Thoracic aorta (tissue), 2 donors: ENCODE results near the gene PTPRB. TPM values are rescaled to one million over a fixed set of nuclear protein-coding genes. Genes with fewer than 3 reads are reported as not detected.
A peak's percentile ranks its signal among the peaks of the same experiment; 100 is the strongest.

Experiments used
- ATAC-seq: fragments of 150-250 bp; one replicate; pipeline ENCODE4 v1.8.0; 2017; ENCODE audit warnings: low read depth; ENCODE audit not compliant: insufficient number of reproducible peaks, low FRiP score
- DNase-seq: peaks from one replicate; pipeline ENCODE4 v3.0.0-alpha.2; 2020; ENCODE audit warnings: low spot score
- H3K27ac ChIP-seq, 2 donors: fragments of 200-600 bp; sonication (generic); 1 replicate in 1 of 2; 2 replicates in 1 of 2; pipeline ENCODE4 v1.5.1; 2016; ENCODE audit warnings: mild to moderate bottlenecking in 2 of 2, moderate library complexity in 2 of 2
- H3K27me3 ChIP-seq: fragments of 200-600 bp; sonication (generic); replicated peaks from 2 replicates; pipeline ENCODE4 v1.6.0; 2016; ENCODE audit warnings: mild to moderate bottlenecking; ENCODE audit not compliant: insufficient read depth
- H3K36me3 ChIP-seq: fragments of 200-600 bp; sonication (generic); one replicate; pipeline ENCODE4 v1.5.1; 2016
- H3K4me1 ChIP-seq, 2 donors: fragments of 200-600 bp; sonication (generic); 1 replicate in 1 of 2; 2 replicates in 1 of 2; pipeline versions ENCODE4 v1.5.1 to v1.6.0; 2016; ENCODE audit warnings: low read depth in 2 of 2, mild to moderate bottlenecking in 1 of 2; ENCODE audit not compliant: control insufficient read depth in 1 of 2
- H3K4me3 ChIP-seq: fragments of 200-600 bp; sonication (generic); 2 replicates; pipeline ENCODE4 v1.5.1; 2016; ENCODE audit warnings: mild to moderate bottlenecking
- H3K9me3 ChIP-seq: fragments of 200-600 bp; sonication (generic); 2 replicates; pipeline ENCODE4 v1.5.1; 2016
- total RNA-seq, 2 donors: library from RNA; depleted of rRNA; stranded (reverse); fragments of >200 nt; gene quantifications; one replicate each; pipeline versions ENCODE4 v1.1.0 to v1.2.3, GENCODE V29; 2016
- TF ChIP-seq, protein P1 (sequence below): fragments of 200-600 bp; sonication (generic); IDR thresholded peaks from one replicate; pipeline ENCODE4 v1.5.1; 2019; ENCODE audit warnings: antibody characterized with exemption

PTPRB gene
- total RNA-seq, 2 donors from 2014 or later, result 21.9 to 39.0 TPM

DNA sequence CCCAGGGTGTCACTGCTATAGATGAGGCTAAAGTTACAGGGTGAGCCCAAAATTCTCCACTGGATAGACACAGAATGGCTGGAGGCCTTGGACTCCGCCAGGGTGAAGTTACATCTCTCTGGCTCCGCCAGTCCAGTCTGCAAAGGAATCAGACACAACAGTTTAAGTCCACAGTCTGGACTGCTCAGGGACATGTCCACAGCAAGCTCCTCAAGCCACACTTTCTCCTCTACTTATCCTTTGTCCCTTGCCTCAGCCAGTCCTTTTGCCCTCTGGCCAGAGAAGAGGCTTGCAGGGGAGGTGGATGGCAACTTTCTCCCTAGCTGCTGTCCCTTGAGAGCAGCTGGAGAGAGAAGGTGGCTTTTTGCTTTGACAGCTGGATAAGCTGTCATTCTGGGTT lies 28.0 kb downstream of the PTPRB start:
- no peak overlapping the region for H3K27ac ChIP-seq
- H3K4me3 ChIP-seq, result peak overlapping the region; percentile 73
- ATAC-seq, result no peak

DNA sequence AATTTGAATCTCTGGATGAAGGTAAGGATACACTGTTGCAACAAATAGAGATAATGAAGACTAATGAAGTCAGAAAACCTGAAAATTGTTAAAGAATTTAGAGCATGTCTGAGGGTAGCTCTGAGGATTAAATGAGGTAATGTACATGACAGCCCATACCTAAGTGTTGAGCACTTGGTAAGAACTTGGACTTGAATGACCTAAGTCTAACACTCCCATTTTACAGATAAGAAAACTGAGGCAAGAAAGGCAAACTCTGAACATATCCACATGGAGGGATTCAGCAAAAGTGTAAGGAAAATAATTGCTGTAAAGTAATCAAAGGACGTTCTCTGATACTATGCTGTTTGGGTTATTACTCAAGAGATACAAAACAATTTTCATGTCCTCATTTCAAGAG lies 29.0 kb downstream of the PTPRB start:
- Histone ChIP-seq H3K27ac (no peak overlapping the region), H3K36me3 (no peaks in the 10 kb centered on the region), H3K4me1 (peaks cover 0 to 7% of the 10 kb centered on the region in 2 donors), H3K4me3 (peak overlapping the region; percentile 5), H3K27me3 (no peaks in the 10 kb centered on the region), H3K9me3 (no peaks in the 10 kb centered on the region)
- TF ChIP-seq, protein P1, sequence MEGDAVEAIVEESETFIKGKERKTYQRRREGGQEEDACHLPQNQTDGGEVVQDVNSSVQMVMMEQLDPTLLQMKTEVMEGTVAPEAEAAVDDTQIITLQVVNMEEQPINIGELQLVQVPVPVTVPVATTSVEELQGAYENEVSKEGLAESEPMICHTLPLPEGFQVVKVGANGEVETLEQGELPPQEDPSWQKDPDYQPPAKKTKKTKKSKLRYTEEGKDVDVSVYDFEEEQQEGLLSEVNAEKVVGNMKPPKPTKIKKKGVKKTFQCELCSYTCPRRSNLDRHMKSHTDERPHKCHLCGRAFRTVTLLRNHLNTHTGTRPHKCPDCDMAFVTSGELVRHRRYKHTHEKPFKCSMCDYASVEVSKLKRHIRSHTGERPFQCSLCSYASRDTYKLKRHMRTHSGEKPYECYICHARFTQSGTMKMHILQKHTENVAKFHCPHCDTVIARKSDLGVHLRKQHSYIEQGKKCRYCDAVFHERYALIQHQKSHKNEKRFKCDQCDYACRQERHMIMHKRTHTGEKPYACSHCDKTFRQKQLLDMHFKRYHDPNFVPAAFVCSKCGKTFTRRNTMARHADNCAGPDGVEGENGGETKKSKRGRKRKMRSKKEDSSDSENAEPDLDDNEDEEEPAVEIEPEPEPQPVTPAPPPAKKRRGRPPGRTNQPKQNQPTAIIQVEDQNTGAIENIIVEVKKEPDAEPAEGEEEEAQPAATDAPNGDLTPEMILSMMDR, result no peak
- DNase-seq, result no peak
- no peak for ATAC-seq

More for the DNA sequence above, 28.0 kb downstream of the PTPRB start:
- H3K4me1 ChIP-seq, result peaks cover 0 to 7% of the 10 kb centered on the region in 2 donors
- no peak for DNase-seq
- H3K27me3 ChIP-seq, result no peaks in the 10 kb centered on the region
- no peaks in the 10 kb centered on the region for H3K9me3 ChIP-seq
- no peaks in the 10 kb centered on the region for H3K36me3 ChIP-seq
- TF ChIP-seq, protein P1, result no peak

DNA sequence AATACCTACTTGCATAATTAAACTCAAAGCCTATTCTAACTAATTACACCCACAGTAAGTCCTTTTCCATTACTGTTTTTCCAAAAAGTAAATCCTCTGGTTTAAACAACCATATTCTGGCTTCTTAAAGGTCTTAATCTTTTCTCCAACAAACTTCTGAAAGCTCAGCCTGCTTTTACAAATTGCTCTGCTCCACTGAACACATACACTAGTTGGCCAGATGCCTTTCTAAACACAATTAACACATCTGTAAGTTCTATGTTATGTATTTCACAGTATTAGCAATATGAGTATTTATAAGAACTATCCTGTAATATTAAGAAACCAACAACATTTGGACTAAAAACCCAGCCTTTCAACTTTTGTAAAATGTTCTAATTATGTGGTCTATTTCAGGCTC lies 30.1 kb downstream of the PTPRB start:
- no peaks in the 10 kb centered on the region for H3K36me3 ChIP-seq
- peaks cover 0 to 7% of the 10 kb centered on the region in 2 donors for H3K4me1 ChIP-seq
- no peak for ATAC-seq
- no peaks in the 10 kb centered on the region for H3K27me3 ChIP-seq
- TF ChIP-seq, protein P1, result no peak
- DNase-seq, result no peak
- no peak overlapping the region for H3K4me3 ChIP-seq
- no peak overlapping the region for H3K27ac ChIP-seq
- H3K9me3 ChIP-seq, result no peaks in the 10 kb centered on the region

DNA sequence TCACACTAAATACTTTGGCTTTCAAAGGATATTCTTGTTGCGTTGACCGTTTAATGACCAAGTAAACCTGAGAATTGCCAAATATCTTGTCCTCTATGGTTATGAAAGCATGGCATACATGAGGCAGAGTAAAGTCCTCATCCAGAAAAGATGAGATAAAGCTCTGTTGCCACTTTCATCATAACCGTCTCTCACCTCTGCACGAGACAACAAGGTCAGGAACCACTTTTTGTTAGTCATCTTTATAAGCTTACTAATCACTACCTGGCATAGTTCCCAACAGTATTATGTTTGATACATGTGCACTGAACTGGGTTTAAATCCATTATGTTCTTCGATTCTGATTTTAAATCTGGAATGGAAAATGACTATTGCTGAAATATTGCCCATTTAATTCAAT lies 31.3 kb downstream of the PTPRB start:
- H3K27ac ChIP-seq, result no peak overlapping the region
- DNase-seq (no peak), ATAC-seq (no peak)
- H3K36me3 ChIP-seq, result no peaks in the 10 kb centered on the region
- peaks cover 0 to 7% of the 10 kb centered on the region in 2 donors for H3K4me1 ChIP-seq
- no peaks in the 10 kb centered on the region for H3K9me3 ChIP-seq
- no peak overlapping the region for H3K4me3 ChIP-seq
- H3K27me3 ChIP-seq, result no peaks in the 10 kb centered on the region
- TF ChIP-seq, protein P1, result no peak

DNA sequence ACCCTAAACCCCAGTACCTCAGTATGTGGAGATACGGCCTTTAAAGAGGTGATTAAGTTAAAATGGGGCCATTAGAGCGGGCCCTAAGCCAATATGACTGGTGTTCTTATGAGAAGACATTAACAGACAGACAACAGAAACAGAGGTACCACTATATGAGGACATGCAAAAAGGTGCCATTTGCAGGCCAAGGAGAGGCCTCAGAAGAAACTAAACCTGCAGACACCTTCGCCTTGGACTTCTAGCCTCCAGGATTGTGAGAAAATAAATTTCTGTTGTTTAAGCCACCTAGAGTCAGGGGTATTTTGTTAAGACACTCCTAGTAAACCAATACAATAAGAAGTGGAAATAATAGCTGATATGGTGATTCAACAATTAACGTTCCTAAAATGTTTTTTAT lies 32.6 kb downstream of the PTPRB start:
- H3K36me3 ChIP-seq, result no peaks in the 10 kb centered on the region

More for the DNA sequence above, 32.6 kb downstream of the PTPRB start:
- no peaks in the 10 kb centered on the region for H3K9me3 ChIP-seq
- H3K4me3 ChIP-seq, result no peak overlapping the region
- TF ChIP-seq, protein P1, result no peak
- peaks cover 0 to 7% of the 10 kb centered on the region in 2 donors for H3K4me1 ChIP-seq
- no peaks in the 10 kb centered on the region for H3K27me3 ChIP-seq
- DNase-seq (no peak), ATAC-seq (no peak)
- no peak overlapping the region for H3K27ac ChIP-seq
